IgD-negative memory B cell (primary cell): ENCODE results near the gene APBA2. TPM values are rescaled to one million over a fixed set of nuclear protein-coding genes. Genes with fewer than 3 reads are reported as not detected.

ENCODE experiments used
- H3K27ac Mint-ChIP-seq, 3 donors: one replicate each; pipeline ENCODE4 v1.8.0; 2020 to 2022; ENCODE audit warnings: mild to moderate bottlenecking in 3 of 3, mixed read lengths in 3 of 3, moderate library complexity in 1 of 3
- H3K27me3 Mint-ChIP-seq: one replicate; pipeline ENCODE4 v1.8.0; 2021; ENCODE audit warnings: mixed read lengths
- H3K36me3 Mint-ChIP-seq: one replicate; pipeline ENCODE4 v1.8.0; 2020; ENCODE audit warnings: mild to moderate bottlenecking, mixed read lengths
- H3K4me1 Mint-ChIP-seq, 3 donors: one replicate each; pipeline ENCODE4 v1.8.0; 2020 to 2022; ENCODE audit warnings: mixed read lengths in 3 of 3, mild to moderate bottlenecking in 1 of 3
- H3K4me3 Mint-ChIP-seq, 4 donors: one replicate each; pipeline ENCODE4 v1.8.0; 2020 to 2022; ENCODE audit warnings: mild to moderate bottlenecking in 4 of 4, mixed read lengths in 4 of 4, moderate library complexity in 3 of 4
- H3K9me3 Mint-ChIP-seq, 3 donors: one replicate each; pipeline ENCODE4 v1.8.0; 2020 to 2021; ENCODE audit warnings: mixed read lengths in 3 of 3, mild to moderate bottlenecking in 1 of 3
- polyA plus RNA-seq: library from polyadenylated mRNA; unstranded; fragments of 300-500 nt; fragmentation: Illumina TruSeq; gene quantifications from one replicate; pipeline ENCODE4 v1.2.3, GENCODE V29; 2021

Gene APBA2
- polyA plus RNA-seq, 1 donor from 2014 or later: 3.5 TPM

- H3K27me3 Mint-ChIP-seq: no peaks in the 10 kb centered on the region
- no peak overlapping the region for H3K4me3 Mint-ChIP-seq
- H3K4me1 Mint-ChIP-seq: no peaks in the 10 kb centered on the region
- H3K27ac Mint-ChIP-seq: no peak overlapping the region
- no peaks in the 10 kb centered on the region for H3K36me3 Mint-ChIP-seq
- peaks cover 0 to 2% (median 0%) of the 10 kb centered on the region in 3 donors for H3K9me3 Mint-ChIP-seq
Observed at GRCh38 chr15:28913171-28913765, 27.5 kb downstream of the APBA2 start.

- Mint-ChIP-seq H3K4me3 (no peak overlapping the region), H3K9me3 (peaks cover 0 to 2% (median 0%) of the 10 kb centered on the region in 3 donors), H3K27me3 (no peaks in the 10 kb centered on the region), H3K27ac (no peak overlapping the region), H3K4me1 (no peaks in the 10 kb centered on the region), H3K36me3 (no peaks in the 10 kb centered on the region)
Observed at GRCh38 chr15:28914046-28914445, 28.3 kb downstream of the APBA2 start.

- H3K4me1 Mint-ChIP-seq: no peaks in the 10 kb centered on the region
- H3K36me3 Mint-ChIP-seq: no peaks in the 10 kb centered on the region
- H3K9me3 Mint-ChIP-seq: no peaks in the 10 kb centered on the region
- H3K27ac Mint-ChIP-seq: no peak overlapping the region
- no peaks in the 10 kb centered on the region for H3K27me3 Mint-ChIP-seq
- no peak overlapping the region for H3K4me3 Mint-ChIP-seq
Observed at GRCh38 chr15:28914483-28915023, 28.8 kb downstream of the APBA2 start.

GRCh38 chr15:28915041-28915810 is 29.5 kb downstream of the APBA2 start:
- no peak overlapping the region for H3K4me3 Mint-ChIP-seq
- H3K27me3 Mint-ChIP-seq: peaks cover 3% of the 10 kb centered on the region
- no peaks in the 10 kb centered on the region for H3K4me1 Mint-ChIP-seq
- H3K9me3 Mint-ChIP-seq: no peaks in the 10 kb centered on the region
- H3K36me3 Mint-ChIP-seq: no peaks in the 10 kb centered on the region
- no peak overlapping the region for H3K27ac Mint-ChIP-seq

- H3K36me3 Mint-ChIP-seq: no peaks in the 10 kb centered on the region
- no peak overlapping the region for H3K27ac Mint-ChIP-seq
- peaks cover 3% of the 10 kb centered on the region for H3K27me3 Mint-ChIP-seq
- no peaks in the 10 kb centered on the region for H3K4me1 Mint-ChIP-seq
- H3K4me3 Mint-ChIP-seq: no peak overlapping the region
- H3K9me3 Mint-ChIP-seq: no peaks in the 10 kb centered on the region
Observed at GRCh38 chr15:28915935-28916334, 30.2 kb downstream of the APBA2 start.

- no peaks in the 10 kb centered on the region for H3K9me3 Mint-ChIP-seq
- peak overlapping the region in 1 of 3 donors; percentile 46 for H3K27ac Mint-ChIP-seq
- H3K36me3 Mint-ChIP-seq: no peaks in the 10 kb centered on the region
- H3K4me3 Mint-ChIP-seq: no peak overlapping the region
- no peaks in the 10 kb centered on the region for H3K4me1 Mint-ChIP-seq
- H3K27me3 Mint-ChIP-seq: peaks cover 3% of the 10 kb centered on the region
Observed at GRCh38 chr15:28917791-28918140, 32.0 kb downstream of the APBA2 start.

GRCh38 chr15:28918141-28918983 is 32.6 kb downstream of the APBA2 start:
- peaks cover 3% of the 10 kb centered on the region for H3K27me3 Mint-ChIP-seq
- no peak overlapping the region for H3K4me3 Mint-ChIP-seq
- no peaks in the 10 kb centered on the region for H3K9me3 Mint-ChIP-seq
- H3K4me1 Mint-ChIP-seq: no peaks in the 10 kb centered on the region
- no peak overlapping the region for H3K27ac Mint-ChIP-seq
- no peaks in the 10 kb centered on the region for H3K36me3 Mint-ChIP-seq

GRCh38 chr15:28919201-28919635 is 33.4 kb downstream of the APBA2 start:
- no peaks in the 10 kb centered on the region for H3K9me3 Mint-ChIP-seq
- H3K4me1 Mint-ChIP-seq: no peaks in the 10 kb centered on the region
- no peaks in the 10 kb centered on the region for H3K36me3 Mint-ChIP-seq
- H3K27me3 Mint-ChIP-seq: peaks cover 3% of the 10 kb centered on the region
- H3K27ac Mint-ChIP-seq: no peak overlapping the region
- H3K4me3 Mint-ChIP-seq: peak overlapping the region in 1 of 4 donors; percentile 34

- Mint-ChIP-seq H3K4me1 (no peaks in the 10 kb centered on the region), H3K27me3 (peaks cover 3% of the 10 kb centered on the region), H3K27ac (no peak overlapping the region), H3K9me3 (no peaks in the 10 kb centered on the region), H3K4me3 (peak overlapping the region in 1 of 4 donors; percentile 0), H3K36me3 (no peaks in the 10 kb centered on the region)
Observed at GRCh38 chr15:28919679-28920655, 34.2 kb downstream of the APBA2 start.

GRCh38 chr15:28920781-28921331 is 35.1 kb downstream of the APBA2 start:
- Mint-ChIP-seq H3K9me3 (no peaks in the 10 kb centered on the region), H3K36me3 (no peaks in the 10 kb centered on the region), H3K27me3 (peaks cover 3% of the 10 kb centered on the region), H3K4me3 (peak overlapping the region in 1 of 4 donors; percentile 28), H3K4me1 (no peaks in the 10 kb centered on the region), H3K27ac (no peak overlapping the region)

- H3K27ac Mint-ChIP-seq: no peak overlapping the region
- peaks cover 3% of the 10 kb centered on the region for H3K27me3 Mint-ChIP-seq
- peak overlapping the region in 2 of 4 donors; percentile 49 to 68 for H3K4me3 Mint-ChIP-seq
- no peaks in the 10 kb centered on the region for H3K9me3 Mint-ChIP-seq
- no peaks in the 10 kb centered on the region for H3K4me1 Mint-ChIP-seq
- H3K36me3 Mint-ChIP-seq: no peaks in the 10 kb centered on the region
Observed at GRCh38 chr15:28921336-28921735, 35.6 kb downstream of the APBA2 start.

- Mint-ChIP-seq H3K4me1 (no peaks in the 10 kb centered on the region), H3K27me3 (peaks cover 3% of the 10 kb centered on the region), H3K4me3 (no peak overlapping the region), H3K9me3 (no peaks in the 10 kb centered on the region), H3K27ac (no peak overlapping the region), H3K36me3 (no peaks in the 10 kb centered on the region)
Observed at GRCh38 chr15:28921919-28922706, 36.3 kb downstream of the APBA2 start.

GRCh38 chr15:28922707-28923012 is 36.9 kb downstream of the APBA2 start:
- Mint-ChIP-seq H3K9me3 (no peaks in the 10 kb centered on the region), H3K27me3 (peaks cover 3% of the 10 kb centered on the region), H3K4me3 (no peak overlapping the region), H3K27ac (no peak overlapping the region), H3K36me3 (no peaks in the 10 kb centered on the region), H3K4me1 (no peaks in the 10 kb centered on the region)
